ENCODE measurements around the gene HOXC4.
"Not testable (repeated sequence)": the region's sequence is repeated elsewhere in the genome, so short reads cannot be mapped to it uniquely, and the experiment has no call there.

The HOXC4 gene

GRCh38 chr12:54095928-54096327, 42.3 kb downstream of the HOXC4 start:
- DNase-seq = not testable (repeated sequence)

DNA sequence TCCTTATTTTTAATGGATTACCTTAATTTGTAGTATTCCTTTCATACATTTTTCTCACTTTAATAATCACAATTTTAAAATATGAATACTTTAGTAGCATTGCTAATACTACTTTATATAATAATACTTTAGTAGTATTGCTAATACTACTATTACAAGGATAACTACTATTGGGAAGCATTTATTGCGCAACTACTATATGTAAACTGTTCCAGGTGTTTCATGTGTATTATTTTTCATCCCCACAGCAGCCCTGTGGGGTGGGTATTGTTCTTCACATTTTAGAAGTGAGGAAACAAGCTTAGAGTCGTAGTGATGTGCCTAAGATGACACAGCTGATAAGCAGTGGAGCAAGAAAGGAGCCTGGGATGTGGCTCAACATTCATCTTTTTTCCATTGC, 45.0 kb downstream of the HOXC4 start:
- DNase-seq = not testable (repeated sequence)

DNA sequence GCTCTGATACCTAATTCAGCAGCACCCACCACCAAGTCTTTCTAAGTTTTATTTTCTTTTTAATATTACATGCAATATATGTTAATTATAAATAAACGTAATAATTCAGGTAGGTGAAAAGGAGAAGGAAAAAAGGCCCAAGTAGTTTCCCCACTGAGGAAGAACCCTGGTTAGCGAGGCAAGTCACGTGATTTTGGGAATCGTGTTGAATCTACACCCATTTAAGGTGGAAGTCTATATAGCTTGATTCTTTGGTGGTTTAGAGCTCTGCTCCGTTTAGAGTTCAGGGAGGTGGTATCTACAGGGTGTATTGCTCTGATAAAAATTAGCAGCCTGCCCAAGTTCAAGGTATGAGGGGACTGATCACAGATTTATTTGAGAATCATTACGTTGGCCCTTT, 47.0 kb downstream of the HOXC4 start:
- not testable (repeated sequence) for DNase-seq

- DNase-seq = not testable (repeated sequence)
These were observed 48.6 kb downstream of the HOXC4 start for GRCh38 chr12:54102223-54102622.

DNA sequence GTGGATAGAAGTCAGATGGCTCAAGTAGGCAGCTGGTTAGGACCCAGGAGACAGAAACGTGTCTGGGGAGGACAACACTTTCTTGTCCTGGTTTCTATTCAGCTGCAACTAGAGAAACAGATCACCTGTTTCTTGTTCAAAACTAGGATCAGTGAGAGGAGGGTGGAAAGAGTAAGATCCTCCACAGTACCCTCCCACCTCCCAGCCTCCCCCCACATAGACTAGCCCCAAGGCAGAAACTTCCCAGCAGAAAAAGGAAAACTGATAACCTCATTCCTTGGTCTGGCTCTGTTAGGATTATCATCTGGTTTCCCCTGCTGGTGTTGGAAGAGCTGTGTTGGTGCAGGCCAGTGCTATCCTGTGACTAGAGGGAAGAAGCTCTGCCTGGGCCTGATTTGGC, 50.2 kb downstream of the HOXC4 start:
- not testable (repeated sequence) for DNase-seq

Data from DMS53 (cell line).